Measurements from ENCODE around the gene SAMD4B. TPM values are rescaled to one million over a fixed set of nuclear protein-coding genes. Genes with fewer than 3 reads are reported as not detected.

SAMD4B gene
- total and polyA plus RNA-seq, 2 of the 8 experiments (the other 6 are each of a cell fraction or from before 2014, with no cell fraction given), result 137 to 158 TPM

DNA sequence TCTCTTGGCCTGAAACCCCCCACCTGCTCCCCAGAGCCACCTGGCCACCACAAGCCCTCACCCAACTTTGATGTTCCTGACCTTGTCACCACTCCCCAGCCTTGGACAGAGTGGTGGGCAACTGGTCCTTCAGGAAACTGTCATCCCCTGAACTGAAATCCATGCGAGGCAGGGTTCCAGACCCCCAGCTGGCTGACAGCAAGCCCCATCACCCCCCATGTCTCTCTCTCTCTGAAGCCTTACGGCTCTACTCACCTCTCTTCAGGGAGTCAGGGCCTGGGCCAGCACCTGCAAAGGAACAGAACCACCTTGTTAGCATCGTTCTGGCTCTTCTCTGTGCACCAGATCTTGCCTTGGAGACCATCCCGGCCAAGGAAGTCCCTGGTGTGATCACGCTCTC, 24.1 kb upstream of the SAMD4B start:
- H3K9me3 ChIP-seq (ENCODE audit: insufficient read depth in 2 of 2, low read depth in 1 of 2, low read length in 1 of 2), result no peaks in the 10 kb centered on the region
- H3K36me3 ChIP-seq (ENCODE audit: control insufficient read depth in 2 of 4, insufficient read depth in 4 of 4, low read length in 3 of 4), result peaks cover 0 to 15% (median 1%) of the 10 kb centered on the region in 4 experiments; a peak in 2 of 8 replicates
- H4K8ac ChIP-seq (ENCODE audit: extremely low read depth, insufficient read depth, low read length), result no peak overlapping the region
- H2BK5ac ChIP-seq (ENCODE audit: low read depth, low read length), result no peak overlapping the region
- H3K23me2 ChIP-seq (ENCODE audit: low read depth, low read length), result peaks cover 7% of the 10 kb centered on the region; the same call in 1 of the 2 replicates
- WGBS, 2 experiments (ENCODE audit: extremely low coverage in 1 of 2, insufficient coverage in 1 of 2, insufficient read length in 1 of 2, insufficient replicate concordance in 2 of 2, low coverage in 1 of 2, low lambda C conversion rate in 2 of 2, missing lambda C conversion rate in 1 of 2), result 93% methylated on average over 5 of the region's 5 CpGs; no CpG with 5 or more reads in 1 of the 2 experiments
- H3K18ac ChIP-seq (ENCODE audit: extremely low read depth, low read length), result no peak overlapping the region
- H4K5ac ChIP-seq (ENCODE audit: insufficient read length, low read depth, low read length), result no peak overlapping the region
- no peak overlapping the region for H3K4me2 ChIP-seq (ENCODE audit: insufficient read depth in 1 of 2, low read depth in 2 of 2, low read length in 2 of 2)
- no peak overlapping the region for H4K91ac ChIP-seq (replicated peaks; ENCODE audit: insufficient read length, low read length)
- DNase-seq (ENCODE audit: low read depth in 1 of 2, low spot score in 2 of 2) (no peak), FAIRE-seq (no peak)
- H2BK120ac ChIP-seq (replicated peaks; ENCODE audit: low read depth, low read length), result no peak overlapping the region
- H2BK15ac ChIP-seq (ENCODE audit: low read length), result no peak overlapping the region
- H4K20me1 ChIP-seq (replicated peaks in 1 of 2; ENCODE audit: control insufficient read depth in 1 of 2, insufficient read depth in 2 of 2, low read length in 2 of 2), result peaks cover 0 to 7% of the 10 kb centered on the region in 2 experiments
- H2AFZ ChIP-seq (ENCODE audit: low read length), result no peak overlapping the region
- no peak overlapping the region for H3K56ac ChIP-seq (replicated peaks; ENCODE audit: insufficient read length, low read depth, low read length)
- ChIA-PET CTCF (ENCODE audit: partially characterized antibody) (interaction anchor here (0.7 kb wide), 1 partner anchor 11 kb away, joined by 4 read pairs; no protein-coding TSS in a partner anchor), POLR2A (ENCODE audit: partially characterized antibody) (interaction anchor here (1.0 kb wide), 1 partner anchor 12 kb away, joined by 3 read pairs; no protein-coding TSS in a partner anchor)
- no peaks in the 10 kb centered on the region for H3K79me1 ChIP-seq (ENCODE audit: low read depth, low read length)
- H3K79me2 ChIP-seq (ENCODE audit: control insufficient read depth in 1 of 2, insufficient read depth in 2 of 2, low read length in 2 of 2), result no peaks in the 10 kb centered on the region
- H2BK20ac ChIP-seq (ENCODE audit: low read length), result no peak overlapping the region
- no peak overlapping the region for H3K4ac ChIP-seq (replicated peaks; ENCODE audit: insufficient read length, low read depth, low read length)
- H3K27me3 ChIP-seq (replicated peaks in 1 of 4; ENCODE audit: control insufficient read depth in 3 of 4, extremely low read depth in 1 of 4, insufficient read depth in 3 of 4, low read length in 3 of 4), result peaks cover 0 to 14% (median 12%) of the 10 kb centered on the region in 4 experiments; a peak in 4 of 7 replicates
- H2BK12ac ChIP-seq (ENCODE audit: low read depth, low read length), result no peak overlapping the region
- no peak overlapping the region for H2AK5ac ChIP-seq (ENCODE audit: low read depth, low read length)
- no peak overlapping the region for H3K9ac ChIP-seq (replicated peaks in 1 of 4; ENCODE audit: extremely low read depth in 1 of 4, low read depth in 3 of 4, low read length in 3 of 4)
- no peak overlapping the region for H3K14ac ChIP-seq (ENCODE audit: insufficient read length)
- H3K4me1 ChIP-seq (replicated peaks in 1 of 4; ENCODE audit: control insufficient read depth in 3 of 4, insufficient read depth in 4 of 4, low read length in 3 of 4), result peaks cover 2 to 8% (median 3%) of the 10 kb centered on the region in 4 experiments; a peak in 5 of 7 replicates
- H3K27ac ChIP-seq (ENCODE audit: low read depth, low read length), result no peak overlapping the region
- no peak overlapping the region for H3K23ac ChIP-seq (ENCODE audit: insufficient read length)
- no peak overlapping the region for H3K4me3 ChIP-seq (ENCODE audit: extremely low read depth in 1 of 4, insufficient read depth in 2 of 4, low read depth in 3 of 4, low read length in 4 of 4)
- no peak for TF ChIP-seq BACH1 (IDR thresholded peaks at IDR 0.05; ENCODE audit: low read length)
- no peak for TF ChIP-seq RNF2 (IDR thresholded peaks at IDR 0.05; ENCODE audit: borderline replicate concordance, low read depth, low read length, missing control alignments, poor library complexity, severe bottlenecking)
- TF ChIP-seq EZH2 (IDR thresholded peaks at IDR 0.05; ENCODE audit: low read depth, low read length, severe bottlenecking), result no peak
- no peak for TF ChIP-seq CTBP2 (IDR thresholded peaks at IDR 0.05; ENCODE audit: borderline replicate concordance, insufficient read depth, insufficient read length, low read length)
- TF ChIP-seq TBP (IDR thresholded peaks at IDR 0.05; ENCODE audit: low read depth, low read length), result no peak
- TF ChIP-seq SIX5 (IDR thresholded peaks at IDR 0.05; ENCODE audit: low read depth, low read length), result no peak
- no peak for TF ChIP-seq SP2 (IDR thresholded peaks at IDR 0.05; ENCODE audit: low read length)
- TF ChIP-seq GABPA (IDR thresholded peaks at IDR 0.05; ENCODE audit: borderline replicate concordance, insufficient read depth, low read length), result no peak
- TF ChIP-seq CEBPB (IDR thresholded peaks at IDR 0.05; ENCODE audit: low read depth, low read length), result no peak
- no peak for TF ChIP-seq CBX8 (IDR thresholded peaks at IDR 0.05; ENCODE audit: borderline replicate concordance, low read depth, low read length)
- TF ChIP-seq JUND (IDR thresholded peaks at IDR 0.05; ENCODE audit: low read length), result no peak

All from H1 (cell line).